ENCODE data around the gene TRIM28.

DNA sequence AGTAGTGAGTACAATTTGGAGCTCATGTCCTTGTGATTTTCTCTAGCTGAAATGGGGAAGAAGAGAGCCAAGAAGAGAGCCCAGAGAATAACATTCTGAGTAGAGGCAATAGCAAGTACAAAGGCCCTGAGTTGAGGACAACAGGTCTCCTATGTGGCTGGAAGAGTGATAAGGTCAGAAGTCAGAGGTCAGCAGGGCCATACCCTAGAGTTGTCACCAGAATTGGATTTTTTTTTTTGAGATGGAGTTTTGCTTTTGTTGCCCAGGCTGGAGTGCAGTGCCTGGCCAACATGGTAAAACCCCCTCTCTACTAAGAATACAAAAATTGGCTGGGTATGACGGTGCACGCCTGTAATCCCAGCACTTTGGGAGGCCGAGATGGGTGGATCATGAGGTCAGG lies 8.0 kb upstream of the TRIM28 start:
- no peak for TF ChIP-seq EZH2 (IDR thresholded peaks at IDR 0.05)
- TF ChIP-seq POLR2AphosphoS5 (IDR thresholded peaks at IDR 0.05; ENCODE audit: borderline replicate concordance, low read depth, low read length) = no peak
- no peak for TF ChIP-seq FOXP2 (optimal IDR thresholded peaks at IDR 0.05; ENCODE audit: control extremely low read depth, extremely low read length, insufficient read depth)
